HEK293 (cell line): Measurements from ENCODE around the gene CPXM2.

ENCODE experiments used
- BCL11A ChIP-seq: fragments of 450-650 bp; formaldehyde crosslinking; IDR thresholded peaks from 2 replicates; pipeline ENCODE4 v1.5.1; 2016; ENCODE audit warnings: low read depth, missing biosample characterization, missing genetic modification characterization
- CTCF ChIP-seq: fragments of 450-650 bp; formaldehyde crosslinking; IDR thresholded peaks from 2 replicates; pipeline ENCODE4 v1.5.1; 2016; ENCODE audit warnings: missing biosample characterization, missing genetic modification characterization
- RBAK ChIP-seq: fragments of 450-650 bp; formaldehyde crosslinking; IDR thresholded peaks from 2 replicates; pipeline ENCODE4 v1.5.1; 2016; ENCODE audit warnings: missing biosample characterization, missing genetic modification characterization
- YY1 ChIP-seq: fragments of 450-650 bp; formaldehyde crosslinking; IDR thresholded peaks from 2 replicates; pipeline ENCODE4 v1.5.1; 2018; ENCODE audit warnings: missing biosample characterization, missing genetic modification characterization
- ZBTB44 ChIP-seq: fragments of 450-650 bp; IDR thresholded peaks from 2 replicates; pipeline ENCODE4 v1.5.1; 2018; ENCODE audit warnings: missing biosample characterization, mild to moderate bottlenecking, missing genetic modification characterization
- ZNF335 ChIP-seq: fragments of 450-650 bp; formaldehyde crosslinking; conservative IDR thresholded peaks from 2 replicates; pipeline ENCODE4 v1.5.1; 2016; ENCODE audit warnings: missing biosample characterization, missing genetic modification characterization
- ZNF416 ChIP-seq: fragments of 450-650 bp; formaldehyde crosslinking; IDR thresholded peaks from 2 replicates; pipeline ENCODE4 v1.5.1; 2016; ENCODE audit warnings: missing biosample characterization, missing genetic modification characterization

GRCh38 chr10:123821136-123821535, 70.5 kb downstream of the CPXM2 start:
- no peak for TF ChIP-seq CTCF (tag by site-specific recombination)
- no peak for TF ChIP-seq ZNF416 (tag by site-specific recombination)
- TF ChIP-seq RBAK, result no peak
- no peak for TF ChIP-seq ZNF335 (tag by site-specific recombination)
- TF ChIP-seq BCL11A (tag by site-specific recombination), result no peak
- no peak for TF ChIP-seq YY1 (tag by site-specific recombination)
- TF ChIP-seq ZBTB44 (tag by site-specific recombination), result no peak
